Epithelial cell of proximal tubule (primary cell): ENCODE data around the gene INO80C. TPM values are rescaled to one million over a fixed set of nuclear protein-coding genes. Genes with fewer than 3 reads are reported as not detected.

Experiments
- DNase-seq: peaks from one replicate; pipeline ENCODE4 v3.0.0-alpha.2; 2011; ENCODE audit warnings: low read depth
- H3K4me3 ChIP-seq: 2 replicates; pipeline ENCODE4 v1.5.1; 2011; ENCODE audit warnings: low read depth, mild to moderate bottlenecking, low read length
- total RNA-seq: library from RNA; depleted of rRNA; stranded (reverse); fragments of >200 nt; gene quantifications from 2 replicates; pipeline ENCODE4 v1.2.3, GENCODE V29; 2015
- TF ChIP-seq, protein P1 (sequence below): conservative IDR thresholded peaks from 2 replicates; pipeline ENCODE4 v1.5.1; 2012; ENCODE audit warnings: low read depth, mild to moderate bottlenecking, low read length

The INO80C gene
- total RNA-seq, 1 donor from 2014 or later = 8.3 TPM

- TF ChIP-seq, protein P1, sequence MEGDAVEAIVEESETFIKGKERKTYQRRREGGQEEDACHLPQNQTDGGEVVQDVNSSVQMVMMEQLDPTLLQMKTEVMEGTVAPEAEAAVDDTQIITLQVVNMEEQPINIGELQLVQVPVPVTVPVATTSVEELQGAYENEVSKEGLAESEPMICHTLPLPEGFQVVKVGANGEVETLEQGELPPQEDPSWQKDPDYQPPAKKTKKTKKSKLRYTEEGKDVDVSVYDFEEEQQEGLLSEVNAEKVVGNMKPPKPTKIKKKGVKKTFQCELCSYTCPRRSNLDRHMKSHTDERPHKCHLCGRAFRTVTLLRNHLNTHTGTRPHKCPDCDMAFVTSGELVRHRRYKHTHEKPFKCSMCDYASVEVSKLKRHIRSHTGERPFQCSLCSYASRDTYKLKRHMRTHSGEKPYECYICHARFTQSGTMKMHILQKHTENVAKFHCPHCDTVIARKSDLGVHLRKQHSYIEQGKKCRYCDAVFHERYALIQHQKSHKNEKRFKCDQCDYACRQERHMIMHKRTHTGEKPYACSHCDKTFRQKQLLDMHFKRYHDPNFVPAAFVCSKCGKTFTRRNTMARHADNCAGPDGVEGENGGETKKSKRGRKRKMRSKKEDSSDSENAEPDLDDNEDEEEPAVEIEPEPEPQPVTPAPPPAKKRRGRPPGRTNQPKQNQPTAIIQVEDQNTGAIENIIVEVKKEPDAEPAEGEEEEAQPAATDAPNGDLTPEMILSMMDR = no peak
- no peak overlapping the region for H3K4me3 ChIP-seq
- DNase-seq = no peak
These were observed 79.2 kb downstream of the INO80C start for GRCh38 chr18:35418610-35419009.

Other genes starting within 250 kb of the INO80C start
- 5.1 TPM in 2 replicates for gene ZSCAN30, start 207.7 kb downstream of the INO80C start, total RNA-seq
- 24.0 and 24.7 TPM in 2 replicates for gene ZNF24, start 153.5 kb downstream of the INO80C start, total RNA-seq
- gene ZNF396, start 120.6 kb downstream of the INO80C start, total RNA-seq = 0.29 and 0.87 TPM in 2 replicates
- 44.6 and 49.5 TPM in 2 replicates for gene GALNT1, start 83.8 kb upstream of the INO80C start, total RNA-seq